Measurements from ENCODE around the gene CCDC91.

Gene CCDC91

DNA sequence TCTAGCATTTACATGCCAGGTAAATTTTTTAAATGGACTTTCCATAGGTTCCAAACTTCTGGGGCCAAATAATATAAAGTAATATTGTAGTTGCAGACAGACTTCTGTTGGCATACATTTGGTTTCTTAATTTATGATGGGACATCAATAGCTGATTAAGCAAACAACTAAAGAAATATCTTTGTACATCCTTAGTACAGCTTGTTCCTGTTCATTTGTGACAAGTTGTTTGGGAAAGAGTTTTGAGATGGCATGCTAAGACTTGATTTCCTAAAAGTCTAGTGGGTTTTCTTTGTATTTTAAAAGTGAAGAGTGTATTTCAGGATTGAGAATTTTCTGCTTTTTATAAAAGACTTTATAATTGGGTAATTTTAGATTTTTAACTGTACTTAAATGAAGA lies 41.0 kb downstream of the CCDC91 start:
- Histone ChIP-seq H3K4me3 (no peak overlapping the region), H3K9me3 (ENCODE audit: low read depth, low read length) (no peaks in the 10 kb centered on the region), H3K36me3 (ENCODE audit: insufficient read depth, low read length) (no peaks in the 10 kb centered on the region), H3K9ac (ENCODE audit: insufficient read length) (no peak overlapping the region), H3K27ac (no peak overlapping the region)
- no peak for DNase-seq (ENCODE audit: low read depth, low spot score)
- no peak for TF ChIP-seq EZH2 (IDR thresholded peaks at IDR 0.05)
- no peak for TF ChIP-seq FOXP2 (optimal IDR thresholded peaks at IDR 0.05; ENCODE audit: control extremely low read depth, extremely low read length, insufficient read depth)
- no peak for TF ChIP-seq POLR2AphosphoS5 (IDR thresholded peaks at IDR 0.05; ENCODE audit: borderline replicate concordance, low read depth, low read length)

DNA sequence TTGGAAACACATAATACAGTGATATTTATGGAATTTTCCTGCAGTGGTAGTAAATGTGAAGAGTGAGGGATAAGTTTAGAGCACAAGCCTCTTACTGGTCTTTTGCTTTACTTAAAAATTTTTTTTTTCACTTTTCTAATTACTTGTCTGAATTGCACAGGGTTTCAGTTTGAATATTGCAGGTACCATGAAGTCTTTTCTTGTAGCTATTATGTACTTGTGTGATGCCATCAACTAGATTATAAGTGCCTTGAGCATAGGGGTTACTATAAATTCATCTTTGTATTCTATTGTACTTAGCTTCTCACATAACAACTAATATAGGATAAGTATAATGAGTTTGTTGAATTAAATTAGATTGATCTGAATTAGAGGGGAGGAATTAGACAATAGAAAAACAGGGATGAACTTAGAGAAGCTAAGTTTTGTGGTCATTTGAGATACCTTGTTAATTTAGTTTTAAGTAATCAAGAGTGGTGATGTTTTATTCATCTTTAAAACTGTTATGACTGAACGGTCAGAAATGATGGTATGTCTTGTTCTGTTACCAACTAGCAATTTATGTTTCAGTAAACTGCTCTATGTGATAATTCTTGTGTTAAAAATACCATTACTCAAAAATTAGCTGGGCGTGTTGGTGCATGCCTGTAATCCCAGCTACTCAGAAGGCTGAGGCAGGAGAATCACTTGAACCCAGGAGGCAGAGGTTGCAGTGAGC lies 42.1 kb downstream of the CCDC91 start:
- no peak for TF ChIP-seq EZH2 (IDR thresholded peaks at IDR 0.05)
- no peak for TF ChIP-seq FOXP2 (optimal IDR thresholded peaks at IDR 0.05; ENCODE audit: control extremely low read depth, extremely low read length, insufficient read depth)
- TF ChIP-seq POLR2AphosphoS5 (IDR thresholded peaks at IDR 0.05; ENCODE audit: borderline replicate concordance, low read depth, low read length), result no peak
- Histone ChIP-seq H3K27ac (no peak overlapping the region), H3K9ac (ENCODE audit: insufficient read length) (no peak overlapping the region), H3K9me3 (ENCODE audit: low read depth, low read length) (no peaks in the 10 kb centered on the region), H3K4me3 (no peak overlapping the region), H3K36me3 (ENCODE audit: insufficient read depth, low read length) (no peaks in the 10 kb centered on the region)
- DNase-seq (ENCODE audit: low read depth, low spot score), result no peak

DNA sequence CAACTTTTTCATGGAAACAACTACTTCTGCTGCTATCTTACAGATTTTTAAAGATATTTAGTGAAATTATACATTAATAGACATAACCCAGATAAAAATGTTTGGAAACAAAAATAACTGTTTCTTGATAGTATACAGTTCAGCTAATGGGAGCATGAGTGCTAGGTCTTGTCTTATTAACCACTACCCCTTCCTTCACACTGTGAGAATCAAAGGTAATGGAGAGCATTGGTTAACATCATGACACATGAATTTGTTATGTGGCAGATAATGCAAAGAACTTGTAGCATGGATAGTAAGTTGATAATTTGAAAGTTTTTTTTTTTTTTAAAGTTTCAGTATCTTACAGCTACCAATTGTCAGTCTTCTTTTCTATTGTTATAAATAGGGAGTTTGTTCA lies 44.2 kb downstream of the CCDC91 start:
- H3K36me3 ChIP-seq (ENCODE audit: insufficient read depth, low read length), result no peaks in the 10 kb centered on the region
- no peak overlapping the region for H3K9ac ChIP-seq (ENCODE audit: insufficient read length)
- TF ChIP-seq POLR2AphosphoS5 (IDR thresholded peaks at IDR 0.05; ENCODE audit: borderline replicate concordance, low read depth, low read length) (no peak), FOXP2 (optimal IDR thresholded peaks at IDR 0.05; ENCODE audit: control extremely low read depth, extremely low read length, insufficient read depth) (no peak), EZH2 (IDR thresholded peaks at IDR 0.05) (no peak)
- DNase-seq (ENCODE audit: low read depth, low spot score), result no peak
- no peak overlapping the region for H3K4me3 ChIP-seq
- H3K9me3 ChIP-seq (ENCODE audit: low read depth, low read length), result no peaks in the 10 kb centered on the region
- H3K27ac ChIP-seq, result no peak overlapping the region

- H3K9ac ChIP-seq (ENCODE audit: insufficient read length), result no peak overlapping the region
- no peak overlapping the region for H3K4me3 ChIP-seq
- DNase-seq (ENCODE audit: low read depth, low spot score), result no peak
- no peaks in the 10 kb centered on the region for H3K9me3 ChIP-seq (ENCODE audit: low read depth, low read length)
- H3K27ac ChIP-seq, result no peak overlapping the region
- no peak for TF ChIP-seq POLR2AphosphoS5 (IDR thresholded peaks at IDR 0.05; ENCODE audit: borderline replicate concordance, low read depth, low read length)
- no peak for TF ChIP-seq EZH2 (IDR thresholded peaks at IDR 0.05)
- TF ChIP-seq FOXP2 (optimal IDR thresholded peaks at IDR 0.05; ENCODE audit: control extremely low read depth, extremely low read length, insufficient read depth), result no peak
- no peaks in the 10 kb centered on the region for H3K36me3 ChIP-seq (ENCODE audit: insufficient read depth, low read length)
These were observed 44.8 kb downstream of the CCDC91 start for GRCh38 chr12:28235015-28235414.

GRCh38 chr12:28235985-28236384 lies 45.7 kb downstream of the CCDC91 start:
- no peak for DNase-seq (ENCODE audit: low read depth, low spot score)
- H3K27ac ChIP-seq, result no peak overlapping the region

DNA sequence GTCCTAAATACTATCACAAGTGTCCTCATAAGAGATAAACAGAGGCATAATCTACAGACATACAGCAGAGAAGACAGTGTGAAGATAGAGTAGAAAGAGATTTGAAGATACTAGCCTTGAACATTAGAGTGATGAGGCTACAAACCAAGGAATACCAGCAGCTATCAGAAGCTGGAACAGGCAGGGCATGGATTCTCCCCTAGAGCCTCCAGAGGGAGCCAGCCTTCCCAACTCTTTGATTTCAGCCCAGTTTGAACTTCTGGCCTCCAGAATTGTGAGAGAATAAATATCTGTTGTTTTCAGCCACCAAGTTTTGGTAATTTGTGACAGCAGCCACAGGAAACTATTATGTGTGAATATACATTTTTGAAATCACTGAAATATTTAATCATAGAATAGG lies 47.2 kb downstream of the CCDC91 start:
- H3K27ac ChIP-seq, result no peak overlapping the region
- no peak overlapping the region for H3K4me3 ChIP-seq
- no peak overlapping the region for H3K9ac ChIP-seq (ENCODE audit: insufficient read length)
- DNase-seq (ENCODE audit: low read depth, low spot score), result no peak
- no peaks in the 10 kb centered on the region for H3K9me3 ChIP-seq (ENCODE audit: low read depth, low read length)
- no peak for TF ChIP-seq FOXP2 (optimal IDR thresholded peaks at IDR 0.05; ENCODE audit: control extremely low read depth, extremely low read length, insufficient read depth)
- TF ChIP-seq EZH2 (IDR thresholded peaks at IDR 0.05), result no peak
- no peak for TF ChIP-seq POLR2AphosphoS5 (IDR thresholded peaks at IDR 0.05; ENCODE audit: borderline replicate concordance, low read depth, low read length)
- H3K36me3 ChIP-seq (ENCODE audit: insufficient read depth, low read length), result no peaks in the 10 kb centered on the region

More at GRCh38 chr12:28235985-28236384, 45.7 kb downstream of the CCDC91 start:
- H3K4me3 ChIP-seq, result no peak overlapping the region
- no peaks in the 10 kb centered on the region for H3K9me3 ChIP-seq (ENCODE audit: low read depth, low read length)
- H3K36me3 ChIP-seq (ENCODE audit: insufficient read depth, low read length), result no peaks in the 10 kb centered on the region
- TF ChIP-seq POLR2AphosphoS5 (IDR thresholded peaks at IDR 0.05; ENCODE audit: borderline replicate concordance, low read depth, low read length), result no peak
- no peak for TF ChIP-seq FOXP2 (optimal IDR thresholded peaks at IDR 0.05; ENCODE audit: control extremely low read depth, extremely low read length, insufficient read depth)
- no peak for TF ChIP-seq EZH2 (IDR thresholded peaks at IDR 0.05)
- H3K9ac ChIP-seq (ENCODE audit: insufficient read length), result no peak overlapping the region

DNA sequence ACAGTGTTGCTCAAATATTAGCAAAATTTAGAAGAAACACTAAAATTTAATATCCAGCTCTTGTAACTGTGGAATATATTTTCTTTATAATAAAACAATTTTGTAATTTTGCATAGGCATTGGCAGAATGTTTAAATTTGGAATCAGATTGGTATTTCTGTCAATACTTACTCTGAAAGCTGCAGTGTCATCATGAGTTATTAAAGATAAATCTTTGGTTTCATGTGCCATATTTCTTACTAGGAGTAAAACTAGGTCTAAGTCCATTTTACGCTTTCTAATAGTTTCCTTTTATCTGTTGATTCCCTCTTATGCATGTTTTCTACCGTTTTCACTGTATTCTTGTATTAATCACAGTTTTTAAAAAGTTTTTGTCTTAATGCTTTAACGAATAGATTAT lies 49.7 kb downstream of the CCDC91 start:
- H3K9me3 ChIP-seq (ENCODE audit: low read depth, low read length), result no peaks in the 10 kb centered on the region
- H3K9ac ChIP-seq (ENCODE audit: insufficient read length), result no peak overlapping the region
- no peaks in the 10 kb centered on the region for H3K36me3 ChIP-seq (ENCODE audit: insufficient read depth, low read length)
- no peak overlapping the region for H3K4me3 ChIP-seq
- no peak overlapping the region for H3K27ac ChIP-seq
- no peak for DNase-seq (ENCODE audit: low read depth, low spot score)
- TF ChIP-seq FOXP2 (optimal IDR thresholded peaks at IDR 0.05; ENCODE audit: control extremely low read depth, extremely low read length, insufficient read depth), result no peak
- TF ChIP-seq POLR2AphosphoS5 (IDR thresholded peaks at IDR 0.05; ENCODE audit: borderline replicate concordance, low read depth, low read length), result no peak
- TF ChIP-seq EZH2 (IDR thresholded peaks at IDR 0.05), result no peak

DNA sequence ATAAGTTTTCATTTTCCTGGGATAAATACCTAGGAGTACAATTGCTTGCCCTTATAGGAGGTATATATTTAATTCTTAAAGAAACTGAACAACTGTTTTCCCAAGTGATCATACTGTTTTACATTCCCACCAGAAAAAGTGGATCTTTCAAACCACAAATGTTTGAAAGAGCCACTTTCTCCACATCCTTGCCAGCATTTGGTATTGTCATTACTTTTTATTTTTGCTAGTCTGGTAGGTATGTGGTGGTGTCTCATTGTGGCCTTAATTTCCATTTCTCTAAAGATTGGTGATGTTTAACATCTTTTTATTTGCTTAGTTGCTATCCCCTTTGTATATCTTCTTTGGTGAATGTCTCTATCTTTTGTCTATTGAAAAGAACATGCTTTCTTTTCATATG lies 50.6 kb downstream of the CCDC91 start:
- H3K9me3 ChIP-seq (ENCODE audit: low read depth, low read length), result no peaks in the 10 kb centered on the region
- H3K27ac ChIP-seq, result no peak overlapping the region
- no peak for TF ChIP-seq EZH2 (IDR thresholded peaks at IDR 0.05)
- TF ChIP-seq POLR2AphosphoS5 (IDR thresholded peaks at IDR 0.05; ENCODE audit: borderline replicate concordance, low read depth, low read length), result no peak
- no peak for TF ChIP-seq FOXP2 (optimal IDR thresholded peaks at IDR 0.05; ENCODE audit: control extremely low read depth, extremely low read length, insufficient read depth)
- H3K36me3 ChIP-seq (ENCODE audit: insufficient read depth, low read length), result no peaks in the 10 kb centered on the region
- H3K9ac ChIP-seq (ENCODE audit: insufficient read length), result no peak overlapping the region
- DNase-seq (ENCODE audit: low read depth, low spot score), result no peak
- no peak overlapping the region for H3K4me3 ChIP-seq

- no peak overlapping the region for H3K27ac ChIP-seq
- H3K36me3 ChIP-seq (ENCODE audit: insufficient read depth, low read length), result no peaks in the 10 kb centered on the region
- no peak for DNase-seq (ENCODE audit: low read depth, low spot score)
- H3K9ac ChIP-seq (ENCODE audit: insufficient read length), result no peak overlapping the region
- TF ChIP-seq FOXP2 (optimal IDR thresholded peaks at IDR 0.05; ENCODE audit: control extremely low read depth, extremely low read length, insufficient read depth) (no peak), EZH2 (IDR thresholded peaks at IDR 0.05) (no peak), POLR2AphosphoS5 (IDR thresholded peaks at IDR 0.05; ENCODE audit: borderline replicate concordance, low read depth, low read length) (no peak)
- no peaks in the 10 kb centered on the region for H3K9me3 ChIP-seq (ENCODE audit: low read depth, low read length)
- H3K4me3 ChIP-seq, result no peak overlapping the region
These were observed 51.9 kb downstream of the CCDC91 start for GRCh38 chr12:28242129-28242495.
